ENCODE data around the gene LPCAT3.
"Not testable (repeated sequence)": the region's sequence is repeated elsewhere in the genome, so short reads cannot be mapped to it uniquely, and the experiment has no call there.

LPCAT3 gene

GRCh38 chr12:7038591-7038990 is 20.3 kb upstream of the LPCAT3 start:
- no peak for DNase-seq (ENCODE audit: low read depth, low spot score)
- H3K27ac ChIP-seq = no peak overlapping the region

GRCh38 chr12:7037411-7037810 is 19.1 kb upstream of the LPCAT3 start:
- H3K27ac ChIP-seq; DNase-seq (ENCODE audit: low read depth, low spot score): not testable (repeated sequence)

GRCh38 chr12:7035463-7035862 is 17.2 kb upstream of the LPCAT3 start:
- H3K27ac ChIP-seq = no peak overlapping the region
- no peak for DNase-seq (ENCODE audit: low read depth, low spot score)

GRCh38 chr12:7034464-7034863 is 16.2 kb upstream of the LPCAT3 start:
- no peak overlapping the region for H3K27ac ChIP-seq
- no peak for DNase-seq (ENCODE audit: low read depth, low spot score)

GRCh38 chr12:7032990-7033389 is 14.7 kb upstream of the LPCAT3 start:
- no peak overlapping the region for H3K27ac ChIP-seq
- no peak for DNase-seq (ENCODE audit: low read depth, low spot score)

GRCh38 chr12:7031306-7031705 is 13.0 kb upstream of the LPCAT3 start:
- H3K27ac ChIP-seq = no peak overlapping the region
- DNase-seq (ENCODE audit: low read depth, low spot score) = no peak

GRCh38 chr12:7026854-7027253 is 8.6 kb upstream of the LPCAT3 start:
- DNase-seq (ENCODE audit: low read depth, low spot score) = no peak
- no peak overlapping the region for H3K27ac ChIP-seq

GRCh38 chr12:7023114-7023513 is 4.8 kb upstream of the LPCAT3 start:
- no peak overlapping the region for H3K27ac ChIP-seq
- DNase-seq (ENCODE audit: low read depth, low spot score) = no peak

- H3K27ac ChIP-seq = no peak overlapping the region
- DNase-seq (ENCODE audit: low read depth, low spot score) = no peak
Observed at GRCh38 chr12:7021956-7022355, 3.7 kb upstream of the LPCAT3 start.

- DNase-seq (ENCODE audit: low read depth, low spot score) = no peak
- H3K27ac ChIP-seq = peak overlapping the region; percentile 85
Observed at GRCh38 chr12:7019043-7019569, 830 bp upstream of the LPCAT3 start.

- no peak for DNase-seq (ENCODE audit: low read depth, low spot score)
- H3K27ac ChIP-seq = peak overlapping the region; percentile 85
Observed at GRCh38 chr12:7017870-7018349, 366 bp downstream of the LPCAT3 start.

- no peak for DNase-seq (ENCODE audit: low read depth, low spot score)
- no peak overlapping the region for H3K27ac ChIP-seq
Observed at GRCh38 chr12:7016958-7017571, 1.2 kb downstream of the LPCAT3 start.

- H3K27ac ChIP-seq = no peak overlapping the region
- DNase-seq (ENCODE audit: low read depth, low spot score) = no peak
Observed at GRCh38 chr12:7015555-7016370, 2.5 kb downstream of the LPCAT3 start.

GRCh38 chr12:7013101-7013500 is 5.2 kb downstream of the LPCAT3 start:
- no peak overlapping the region for H3K27ac ChIP-seq

GRCh38 chr12:7012024-7012607 is 6.2 kb downstream of the LPCAT3 start:
- no peak overlapping the region for H3K27ac ChIP-seq
- no peak for DNase-seq (ENCODE audit: low read depth, low spot score)

More at GRCh38 chr12:7013101-7013500, 5.2 kb downstream of the LPCAT3 start:
- DNase-seq (ENCODE audit: low read depth, low spot score) = no peak

- not testable (repeated sequence) for H3K27ac ChIP-seq; DNase-seq (ENCODE audit: low read depth, low spot score)
Observed at GRCh38 chr12:7011398-7011797, 6.9 kb downstream of the LPCAT3 start.

GRCh38 chr12:7009512-7009911 is 8.8 kb downstream of the LPCAT3 start:
- no peak overlapping the region for H3K27ac ChIP-seq
- no peak for DNase-seq (ENCODE audit: low read depth, low spot score)

GRCh38 chr12:7008864-7009263 is 9.4 kb downstream of the LPCAT3 start:
- DNase-seq (ENCODE audit: low read depth, low spot score) = no peak

GRCh38 chr12:7006639-7007038 is 11.6 kb downstream of the LPCAT3 start:
- H3K27ac ChIP-seq = no peak overlapping the region
- no peak for DNase-seq (ENCODE audit: low read depth, low spot score)

More at GRCh38 chr12:7008864-7009263, 9.4 kb downstream of the LPCAT3 start:
- H3K27ac ChIP-seq = no peak overlapping the region

GRCh38 chr12:7005311-7005710 is 13.0 kb downstream of the LPCAT3 start:
- DNase-seq (ENCODE audit: low read depth, low spot score) = no peak

GRCh38 chr12:7004840-7005239 is 13.4 kb downstream of the LPCAT3 start:
- DNase-seq (ENCODE audit: low read depth, low spot score) = no peak

More at GRCh38 chr12:7005311-7005710, 13.0 kb downstream of the LPCAT3 start:
- no peak overlapping the region for H3K27ac ChIP-seq

More at GRCh38 chr12:7004840-7005239, 13.4 kb downstream of the LPCAT3 start:
- H3K27ac ChIP-seq = no peak overlapping the region
